ENCODE measurements around the gene CTNND2. TPM values are rescaled to one million over a fixed set of nuclear protein-coding genes. Genes with fewer than 3 reads are reported as not detected.

The CTNND2 gene
- total and polyA plus RNA-seq, 10 of the 15 experiments (the other 5 are each of a cell fraction or from before 2014, with no cell fraction given) = 0.02 to 0.16 (median 0.04) TPM; not detected in 7

- intact Hi-C loops (cut with micrococcal nuclease; ENCODE audit: unreplicated experiment) (loop anchor here (2.0 to 5.0 kb wide), 3 partner anchors 226 to 756 kb away; no protein-coding TSS in a partner anchor), in situ Hi-C loops (cut with MboI) (loop anchor here (25.0 kb wide), 1 partner anchor 746 kb away; no protein-coding TSS in a partner anchor)
- CTCF ChIA-PET = interaction anchor here (0.6 to 1.9 kb wide), 5 partner anchors 10 to 757 kb away, joined by 3 to 8 read pairs (median 4); no protein-coding TSS in a partner anchor
- H3K79me2 ChIP-seq (ENCODE audit: control insufficient read depth, insufficient read depth, low read length) = no peaks in the 10 kb centered on the region
- H3K4me2 ChIP-seq (ENCODE audit: control insufficient read depth, insufficient read depth) = no peak overlapping the region
- DNase-seq (ENCODE audit: low read depth, low spot score) (no peak), FAIRE-seq (no peak), ATAC-seq (no peak)
- POLR2A ChIA-PET = no interaction called here
- RAD21 ChIA-PET (ENCODE audit: unreplicated experiment) = no interaction called here
- no peaks in the 10 kb centered on the region for H3K4me1 ChIP-seq (ENCODE audit: control insufficient read depth, insufficient read depth, low read length)
- TF ChIP-seq DPF2 (IDR thresholded peaks at IDR 0.05) = no peak
- no peak for TF ChIP-seq RCOR1 (conservative IDR thresholded peaks at IDR 0.05; ENCODE audit: low read depth, low read length)
- no peak for TF ChIP-seq IRF5 (IDR thresholded peaks at IDR 0.05; ENCODE audit: borderline replicate concordance)
- TF ChIP-seq ZZZ3 (IDR thresholded peaks at IDR 0.05; ENCODE audit: control insufficient read depth, insufficient read length, low read depth) = no peak
- TF ChIP-seq NFYA (IDR thresholded peaks at IDR 0.05; ENCODE audit: borderline replicate concordance, low read depth, low read length) = no peak
- TF ChIP-seq MEF2B (IDR thresholded peaks at IDR 0.05; ENCODE audit: partially characterized antibody, poor library complexity, severe bottlenecking) = no peak
- TF ChIP-seq PML (IDR thresholded peaks at IDR 0.05; ENCODE audit: low read length) = no peak
- TF ChIP-seq NR2C2 (IDR thresholded peaks at IDR 0.05; ENCODE audit: borderline replicate concordance, control insufficient read depth, insufficient read length, low read depth) = no peak
- no peak for TF ChIP-seq JUND (IDR thresholded peaks at IDR 0.05; ENCODE audit: low read depth, low read length)
- TF ChIP-seq MYB (IDR thresholded peaks at IDR 0.05; ENCODE audit: borderline replicate concordance, low read depth, low read length) = no peak
- no peaks in the 10 kb centered on the region for H3K36me3 ChIP-seq (ENCODE audit: control insufficient read depth in 2 of 2, insufficient read depth in 2 of 2, low read length in 1 of 2)
- no peaks in the 10 kb centered on the region for H3K9me3 ChIP-seq (replicated peaks; ENCODE audit: control insufficient read depth, insufficient read depth, low read length)
- no peak overlapping the region for H3K27ac ChIP-seq (ENCODE audit: control insufficient read depth, insufficient read depth)
- no peak overlapping the region for H2AFZ ChIP-seq (ENCODE audit: control insufficient read depth, low read depth, low read length)
- BruUV-seq (replicated peaks) = no TSS peak
- no peaks in the 10 kb centered on the region for H4K20me1 ChIP-seq (ENCODE audit: control insufficient read depth, insufficient read depth)
- no peak overlapping the region for H3K9ac ChIP-seq (ENCODE audit: control insufficient read depth, insufficient read depth, low read length)
- H3K4me3 ChIP-seq = no peak overlapping the region
- SMC1A ChIA-PET (ENCODE audit: uncharacterized antibody, unreplicated experiment) = interaction anchor here (0.9 kb wide), 1 partner anchor 151 kb away, joined by 3 read pairs; no protein-coding TSS in a partner anchor
- H3K27me3 ChIP-seq (replicated peaks in 1 of 2; ENCODE audit: control insufficient read depth in 2 of 2, insufficient read depth in 2 of 2, low read length in 1 of 2) = no peaks in the 10 kb centered on the region
- 0% methylated on average over 2 of the region's 2 CpGs for WGBS (ENCODE audit: insufficient coverage, insufficient replicate concordance, low lambda C conversion rate, missing lambda C conversion rate)
Measured at GRCh38 chr5:11266331-11266730, 637.9 kb downstream of the CTNND2 start.

Measured in GM12878 (cell line).